Panc1 (cell line): ENCODE results near the gene CDK5.
A peak's percentile ranks its signal among the peaks of the same experiment; 100 is the strongest.

Experiments used
- CTCF ChIP-seq: fragments of 450-650 bp; IDR thresholded peaks from 2 replicates; pipeline ENCODE4 v1.5.1; 2017; ENCODE audit warnings: mild to moderate bottlenecking
- POLR2AphosphoS5 ChIP-seq: IDR thresholded peaks from 2 replicates; pipeline ENCODE4 v1.6.1; 2012; ENCODE audit warnings: mild to moderate bottlenecking, low read depth, low read length, moderate library complexity
- REST ChIP-seq, 2 experiments: IDR thresholded peaks; 2 replicates each; pipeline ENCODE4 v1.6.1; 2011 to 2012; ENCODE audit warnings: low read depth in 2 of 2, control low read depth in 1 of 2, low read length in 1 of 2, mild to moderate bottlenecking in 1 of 2, moderate library complexity in 1 of 2; ENCODE audit not compliant: insufficient read depth in 1 of 2
- SIN3A ChIP-seq: IDR thresholded peaks from 2 replicates; pipeline ENCODE4 v1.6.1; 2012; ENCODE audit warnings: low read depth, mild to moderate bottlenecking, low read length, moderate library complexity, borderline replicate concordance; ENCODE audit not compliant: insufficient read depth

GRCh38 chr7:151028131-151028947, 29.4 kb downstream of the CDK5 start, which contains the start of gene ABCB8:
- TF ChIP-seq POLR2AphosphoS5 (peak; percentile 75), CTCF (peak; percentile 78; the same call in 1 of the 2 replicates), REST (IDR thresholded peaks at IDR 0.05; ENCODE audit: insufficient read depth in 1 of 2, low read depth in 2 of 2, low read length in 1 of 2) (no peak), SIN3A (peak; percentile 38; the same call in 1 of the 2 replicates)
